Liver (tissue), 9 donors: Measurements from ENCODE around the gene KCNIP4. TPM values are rescaled to one million over a fixed set of nuclear protein-coding genes. Genes with fewer than 3 reads are reported as not detected.

Experiments
- DNase-seq: peaks from one replicate; pipeline ENCODE4 v3.0.0-alpha.2; 2017; ENCODE audit warnings: low spot score
- H3K27ac ChIP-seq, 2 donors: one replicate each; pipeline ENCODE4 v1.7.0; 2013; ENCODE audit warnings: inconsistent platforms in 2 of 2, low read length in 2 of 2, control low read depth in 1 of 2, low read depth in 1 of 2, mild to moderate bottlenecking in 1 of 2
- H3K27me3 ChIP-seq, 4 donors: one replicate each; pipeline versions ENCODE4 v1.6.1 to v1.7.0; 2013; ENCODE audit warnings: low read length in 3 of 4, inconsistent platforms in 1 of 4, mild to moderate bottlenecking in 1 of 4, moderate library complexity in 1 of 4; ENCODE audit not compliant: control insufficient read depth in 4 of 4, insufficient read depth in 4 of 4
- H3K36me3 ChIP-seq, 4 donors: one replicate each; pipeline versions ENCODE4 v1.6.1 to v1.7.0; 2013; ENCODE audit warnings: low read length in 3 of 4, mild to moderate bottlenecking in 3 of 4, low read depth in 1 of 4, moderate library complexity in 1 of 4; ENCODE audit not compliant: control insufficient read depth in 4 of 4, insufficient read depth in 3 of 4
- H3K4me1 ChIP-seq, 4 donors: one replicate each; pipeline versions ENCODE4 v1.6.1 to v1.7.0; 2013; ENCODE audit warnings: low read length in 3 of 4, mild to moderate bottlenecking in 3 of 4, moderate library complexity in 1 of 4; ENCODE audit not compliant: control insufficient read depth in 4 of 4, insufficient read depth in 4 of 4
- H3K4me3 ChIP-seq, 3 donors: one replicate each; pipeline versions ENCODE4 v1.6.1 to v1.7.0; 2013; ENCODE audit warnings: low read length in 3 of 3, control low read depth in 1 of 3, low read depth in 1 of 3, mild to moderate bottlenecking in 1 of 3
- H3K9ac ChIP-seq, 2 donors: one replicate each; pipeline ENCODE4 v1.7.0; 2013; ENCODE audit warnings: low read length in 2 of 2, mild to moderate bottlenecking in 2 of 2, moderate library complexity in 2 of 2, control low read depth in 1 of 2, low read depth in 1 of 2
- H3K9me3 ChIP-seq, 4 donors: one replicate each; pipeline versions ENCODE4 v1.6.1 to v1.7.0; 2013; ENCODE audit warnings: low read length in 3 of 4; ENCODE audit not compliant: control insufficient read depth in 4 of 4
- ATF3 ChIP-seq: IDR thresholded peaks from 2 replicates; pipeline ENCODE4 v1.6.1; 2016; ENCODE audit warnings: antibody characterized with exemption
- CTCF ChIP-seq: fragments of 150-350 bp; IDR thresholded peaks from 2 replicates; pipeline ENCODE4 v1.5.1; 2017; ENCODE audit warnings: improper control_type of control experiment, low read depth, low read length; ENCODE audit not compliant: missing input control
- EGR1 ChIP-seq, 2 donors: IDR thresholded peaks; 2 replicates each; pipeline ENCODE4 v1.6.1; 2016 to 2018; ENCODE audit warnings: antibody characterized with exemption in 2 of 2, low read depth in 2 of 2
- FOXA1 ChIP-seq: IDR thresholded peaks from 2 replicates; pipeline ENCODE4 v1.6.1; 2016; ENCODE audit warnings: antibody characterized with exemption
- FOXA2 ChIP-seq: IDR thresholded peaks from 2 replicates; pipeline ENCODE4 v1.6.1; 2016; ENCODE audit warnings: antibody characterized with exemption
- GABPA ChIP-seq, 2 donors: IDR thresholded peaks in 1 of 2; conservative IDR thresholded peaks in 1 of 2; 2 replicates each; pipeline ENCODE4 v1.6.1; 2016; ENCODE audit warnings: antibody characterized with exemption in 2 of 2, mild to moderate bottlenecking in 1 of 2, moderate library complexity in 1 of 2
- HNF4A ChIP-seq, 2 donors: conservative IDR thresholded peaks; 2 replicates each; pipeline ENCODE4 v1.6.1; 2016; ENCODE audit warnings: antibody characterized with exemption in 2 of 2, mild to moderate bottlenecking in 2 of 2
- HNF4G ChIP-seq: IDR thresholded peaks from 2 replicates; pipeline ENCODE4 v1.6.1; 2016; ENCODE audit warnings: antibody characterized with exemption
- MAX ChIP-seq: IDR thresholded peaks from 2 replicates; pipeline ENCODE4 v1.6.1; 2016; ENCODE audit warnings: antibody characterized with exemption
- NR2F2 ChIP-seq: IDR thresholded peaks from 2 replicates; pipeline ENCODE4 v1.6.1; 2016; ENCODE audit warnings: antibody characterized with exemption
- REST ChIP-seq: IDR thresholded peaks from 2 replicates; pipeline ENCODE4 v1.6.1; 2016; ENCODE audit warnings: antibody characterized with exemption, mild to moderate bottlenecking
- RXRA ChIP-seq, 2 donors: IDR thresholded peaks; 2 replicates each; pipeline ENCODE4 v1.6.1; 2017 to 2018; ENCODE audit warnings: antibody characterized with exemption in 2 of 2, mild to moderate bottlenecking in 1 of 2
- SP1 ChIP-seq: IDR thresholded peaks from 2 replicates; pipeline ENCODE4 v1.6.1; 2018; ENCODE audit warnings: antibody characterized with exemption, mild to moderate bottlenecking
- TAF1 ChIP-seq: conservative IDR thresholded peaks from 2 replicates; pipeline ENCODE4 v1.6.1; 2016; ENCODE audit warnings: antibody characterized with exemption, mild to moderate bottlenecking
- YY1 ChIP-seq: IDR thresholded peaks from 2 replicates; pipeline ENCODE4 v1.6.1; 2016; ENCODE audit warnings: antibody characterized with exemption, mild to moderate bottlenecking
- ZBTB33 ChIP-seq: IDR thresholded peaks from 2 replicates; pipeline ENCODE4 v1.6.1; 2016; ENCODE audit warnings: antibody characterized with exemption
- WGBS: extraction: QIAGEN DNeasy Blood & Tissue Kit; methylation state at CpG from one replicate; pipeline ENCODE4 v1.1.7; 2013; 5-methylcytosine and 5-hydroxymethylcytosine counted together
- polyA plus RNA-seq, 2 donors: library from polyadenylated mRNA; stranded (reverse) in 1 of 2; unstranded in 1 of 2; fragments of 200-250 nt in 1 of 2; fragments of >200 nt in 1 of 2; fragmentation: Nextera tagmentation in 1 of 2; extraction: Ambion mirVana in 1 of 2; gene quantifications; one replicate each; pipeline versions ENCODE4 v1.2.1 to v1.2.3, GENCODE V29; 2013 to 2015
- total RNA-seq, 2 donors: library from RNA; depleted of rRNA; stranded (reverse); fragments of >200 nt; gene quantifications; one replicate each; pipeline ENCODE4 v1.2.3, GENCODE V29; 2014
- donor health status: healthy.
- donor health status: healthy.
- donor health status: healthy.
- donor health status: healthy.
- donor health status: healthy.

Gene KCNIP4
- total and polyA plus RNA-seq, 4 donors = 0.08 to 0.14 TPM; not detected in 2

- TF ChIP-seq FOXA1 = no peak
- TF ChIP-seq YY1 = no peak
- TF ChIP-seq TAF1 = no peak
- TF ChIP-seq GABPA (IDR thresholded peaks at IDR 0.05 in 1 of 2, conservative IDR thresholded peaks at IDR 0.05 in 1 of 2) = no peak
- no peak for TF ChIP-seq HNF4G
- no peak for TF ChIP-seq FOXA2
- no peak for TF ChIP-seq ATF3
- no peak for TF ChIP-seq MAX
- TF ChIP-seq SP1 = no peak
- TF ChIP-seq ZBTB33 = no peak
- no peak for TF ChIP-seq EGR1 (IDR thresholded peaks at IDR 0.05; ENCODE audit: low read depth in 2 of 2)
- no peak for TF ChIP-seq RXRA (IDR thresholded peaks at IDR 0.05)
- TF ChIP-seq HNF4A (conservative IDR thresholded peaks at IDR 0.05) = no peak
- no peak for TF ChIP-seq CTCF
- TF ChIP-seq NR2F2 = no peak
- no peaks in the 10 kb centered on the region for H3K9me3 ChIP-seq
- H3K27me3 ChIP-seq = no peaks in the 10 kb centered on the region
- no peak overlapping the region for H3K9ac ChIP-seq
- no peaks in the 10 kb centered on the region for H3K36me3 ChIP-seq
- no peaks in the 10 kb centered on the region for H3K4me1 ChIP-seq
- no peak overlapping the region for H3K27ac ChIP-seq
- DNase-seq = no peak
- WGBS = 36% methylated on average over 3 of the region's 3 CpGs
- no peak overlapping the region for H3K4me3 ChIP-seq
Observed at GRCh38 chr4:21954916-21955315, 6.3 kb upstream of the KCNIP4 start.

- Histone ChIP-seq H3K27me3 (peaks cover 0 to 2% (median 0%) of the 10 kb centered on the region in 4 donors), H3K4me1 (peaks cover 0 to 3% (median 0%) of the 10 kb centered on the region in 4 donors), H3K9ac (no peak overlapping the region), H3K27ac (no peak overlapping the region), H3K9me3 (no peaks in the 10 kb centered on the region), H3K4me3 (no peak overlapping the region), H3K36me3 (no peaks in the 10 kb centered on the region)
- no peak for DNase-seq
- TF ChIP-seq REST = no peak
- 31% methylated on average over 4 of the region's 4 CpGs for WGBS
Observed at GRCh38 chr4:21953653-21954052, 5.1 kb upstream of the KCNIP4 start.
